ENCODE results near the gene MAB21L1. TPM values are rescaled to one million over a fixed set of nuclear protein-coding genes. Genes with fewer than 3 reads are reported as not detected.

MAB21L1 gene
- polyA plus RNA-seq, 4 donors, result 0.08 to 0.62 (median 0.10) TPM

- no peak for DNase-seq (ENCODE audit: low read depth in 4 of 4, low spot score in 3 of 4)
Measured at GRCh38 chr13:35449821-35450220, 26.7 kb downstream of the MAB21L1 start.

- DNase-seq (ENCODE audit: low read depth in 4 of 4, low spot score in 3 of 4), result no peak
Measured at GRCh38 chr13:35448465-35448864, 28.0 kb downstream of the MAB21L1 start.

Data from right renal pelvis (tissue), 4 donors.